Urinary bladder (tissue), 4 donors: ENCODE data around the gene POLR2H. TPM values are rescaled to one million over a fixed set of nuclear protein-coding genes. Genes with fewer than 3 reads are reported as not detected.
"Not testable (repeated sequence)": the region's sequence is repeated elsewhere in the genome, so short reads cannot be mapped to it uniquely, and the experiment has no call there.

Experiments
- DNase-seq: peaks from one replicate; pipeline ENCODE4 v3.0.0-alpha.2; 2015; ENCODE audit errors: extremely low spot score
- H3K27ac ChIP-seq: one replicate; pipeline ENCODE4 v1.5.1; 2013; ENCODE audit warnings: low read depth, mild to moderate bottlenecking, moderate library complexity
- H3K36me3 ChIP-seq: one replicate; pipeline ENCODE4 v1.6.1; 2013; ENCODE audit warnings: mild to moderate bottlenecking, moderate library complexity; ENCODE audit not compliant: insufficient read depth
- H3K4me1 ChIP-seq: one replicate; pipeline ENCODE4 v1.6.1; 2013; ENCODE audit warnings: mild to moderate bottlenecking, moderate library complexity; ENCODE audit not compliant: insufficient read depth
- H3K4me3 ChIP-seq: one replicate; pipeline ENCODE4 v1.5.1; 2013; ENCODE audit warnings: low read depth, low read length
- WGBS: extraction: QIAGEN DNeasy Blood & Tissue Kit; methylation state at CpG from one replicate; pipeline ENCODE4 v1.1.7; 2013; 5-methylcytosine and 5-hydroxymethylcytosine counted together
- polyA plus RNA-seq: library from polyadenylated mRNA; stranded (reverse); fragments of 200-250 nt; gene quantifications from one replicate; pipeline ENCODE4 v1.2.3, GENCODE V29; 2013
- total RNA-seq: library from RNA; depleted of rRNA; stranded (reverse); fragments of >200 nt; gene quantifications from one replicate; pipeline ENCODE4 v1.2.3, GENCODE V29; 2014
- donor health status: healthy with polysubstance abuse.
- donor health status: healthy.

POLR2H gene
- total and polyA plus RNA-seq, 2 donors = 45.9 to 59.7 TPM

- DNase-seq, H3K27ac ChIP-seq, H3K4me3 ChIP-seq: not testable (repeated sequence)
Observed at GRCh38 chr3:184339451-184340135, 21.9 kb upstream of the POLR2H start.

DNA sequence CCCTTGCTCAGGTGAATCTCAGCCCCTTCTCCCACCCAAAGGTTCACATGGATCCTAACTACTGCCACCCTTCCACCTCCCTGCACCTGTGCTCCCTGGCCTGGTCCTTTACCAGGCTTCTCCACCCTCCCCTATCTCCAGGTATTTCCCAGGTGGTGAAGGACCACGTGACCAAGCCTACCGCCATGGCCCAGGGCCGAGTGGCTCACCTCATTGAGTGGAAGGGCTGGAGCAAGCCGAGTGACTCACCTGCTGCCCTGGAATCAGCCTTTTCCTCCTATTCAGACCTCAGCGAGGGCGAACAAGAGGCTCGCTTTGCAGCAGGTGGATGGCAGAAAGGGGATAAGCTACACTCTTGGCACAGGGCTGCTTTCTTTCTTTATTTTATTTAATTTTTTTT, 19.6 kb upstream of the POLR2H start:
- no peaks in the 10 kb centered on the region for H3K4me1 ChIP-seq
- H3K36me3 ChIP-seq = no peaks in the 10 kb centered on the region
- H3K4me3 ChIP-seq = no peak overlapping the region
- no peak overlapping the region for H3K27ac ChIP-seq
- DNase-seq = no peak
- 93% methylated on average over 7 of the region's 7 CpGs for WGBS

More at GRCh38 chr3:184339451-184340135, 21.9 kb upstream of the POLR2H start:
- not testable (repeated sequence) for H3K4me1 ChIP-seq, H3K36me3 ChIP-seq
- 78% methylated on average over 19 of the region's 19 CpGs for WGBS

DNA sequence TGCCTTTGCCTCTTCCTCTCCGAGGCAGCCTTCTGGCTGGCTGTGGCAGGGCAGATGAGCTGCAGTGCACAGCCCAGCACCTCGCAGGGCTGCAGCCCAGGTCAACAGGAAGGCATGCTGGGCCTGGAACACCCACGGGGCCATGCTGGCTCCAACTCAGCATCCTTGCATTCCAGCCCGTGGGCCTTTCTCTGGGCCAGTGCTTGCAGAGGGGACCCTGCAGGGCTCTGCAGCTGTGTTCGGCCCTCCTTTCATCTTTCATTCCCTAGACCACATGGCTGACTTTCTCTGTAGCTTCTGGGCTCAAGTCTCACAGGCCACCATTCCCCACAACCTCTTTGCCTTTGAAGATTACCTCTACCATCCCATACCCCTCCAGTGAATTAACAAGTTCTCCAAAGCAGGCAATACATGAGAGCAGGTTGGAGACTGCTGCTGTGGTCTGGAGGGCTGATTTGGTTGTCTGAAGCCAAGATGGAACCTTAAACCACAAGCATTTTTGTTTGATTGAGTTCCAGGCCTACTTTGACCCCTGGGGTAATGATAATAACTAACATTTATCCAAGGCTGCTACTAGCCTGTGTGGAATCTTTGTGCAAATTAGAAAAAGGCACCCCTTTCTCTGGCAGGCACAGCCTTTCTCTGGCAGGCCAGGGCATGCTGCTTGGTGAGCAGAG, 18.2 kb upstream of the POLR2H start:
- H3K36me3 ChIP-seq = no peaks in the 10 kb centered on the region
- 77% methylated on average over 5 of the region's 5 CpGs for WGBS
- no peak overlapping the region for H3K4me3 ChIP-seq
- no peak overlapping the region for H3K27ac ChIP-seq
- no peak for DNase-seq
- no peaks in the 10 kb centered on the region for H3K4me1 ChIP-seq

- Histone ChIP-seq H3K27ac (no peak overlapping the region), H3K36me3 (no peaks in the 10 kb centered on the region), H3K4me1 (no peaks in the 10 kb centered on the region), H3K4me3 (no peak overlapping the region)
- no peak for DNase-seq
- 80% methylated on average over 24 of the region's 24 CpGs for WGBS
Observed at GRCh38 chr3:184344579-184345316, 16.8 kb upstream of the POLR2H start.

- 43% methylated on average over 14 of the region's 14 CpGs for WGBS
- no peak for DNase-seq
- H3K4me3 ChIP-seq = no peak overlapping the region
- H3K4me1 ChIP-seq = no peaks in the 10 kb centered on the region
- H3K36me3 ChIP-seq = no peaks in the 10 kb centered on the region
- H3K27ac ChIP-seq = no peak overlapping the region
Observed at GRCh38 chr3:184345317-184346144, 16.0 kb upstream of the POLR2H start.

DNA sequence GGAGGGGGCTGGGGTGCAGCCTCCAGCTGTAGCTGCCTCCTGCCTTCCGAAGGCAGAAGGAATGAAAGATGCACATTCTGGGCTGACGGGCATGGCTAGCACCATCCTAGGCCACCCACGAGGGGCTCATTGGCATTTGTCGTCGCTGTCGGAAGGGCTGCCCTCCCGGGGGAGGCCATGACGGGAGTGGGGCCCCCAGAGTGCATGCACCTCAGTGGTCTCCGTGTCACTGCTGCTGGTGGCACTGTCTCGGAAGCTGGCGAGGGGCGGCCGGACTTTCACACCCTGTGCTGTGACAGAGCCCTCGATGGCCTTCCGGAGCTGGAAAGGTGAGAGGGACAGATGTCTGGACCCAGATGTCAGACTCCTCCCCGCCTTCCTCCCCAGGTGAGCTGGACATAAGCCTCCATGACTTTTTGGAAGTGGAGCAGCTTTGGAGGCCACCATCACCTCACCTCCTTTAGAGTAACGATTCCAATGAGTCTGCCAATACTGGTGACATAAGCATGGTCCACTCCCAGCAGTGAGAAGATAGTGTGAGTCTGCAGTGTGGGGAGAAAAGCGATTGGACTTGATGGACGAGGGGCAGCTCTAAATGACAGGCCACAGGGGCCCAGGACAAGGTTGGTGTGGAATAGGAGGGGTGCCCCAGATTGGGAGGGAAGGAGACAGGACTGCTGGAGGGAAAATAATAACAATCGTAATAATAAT, 14.9 kb upstream of the POLR2H start:
- 93% methylated on average over 20 of the region's 20 CpGs for WGBS

DNA sequence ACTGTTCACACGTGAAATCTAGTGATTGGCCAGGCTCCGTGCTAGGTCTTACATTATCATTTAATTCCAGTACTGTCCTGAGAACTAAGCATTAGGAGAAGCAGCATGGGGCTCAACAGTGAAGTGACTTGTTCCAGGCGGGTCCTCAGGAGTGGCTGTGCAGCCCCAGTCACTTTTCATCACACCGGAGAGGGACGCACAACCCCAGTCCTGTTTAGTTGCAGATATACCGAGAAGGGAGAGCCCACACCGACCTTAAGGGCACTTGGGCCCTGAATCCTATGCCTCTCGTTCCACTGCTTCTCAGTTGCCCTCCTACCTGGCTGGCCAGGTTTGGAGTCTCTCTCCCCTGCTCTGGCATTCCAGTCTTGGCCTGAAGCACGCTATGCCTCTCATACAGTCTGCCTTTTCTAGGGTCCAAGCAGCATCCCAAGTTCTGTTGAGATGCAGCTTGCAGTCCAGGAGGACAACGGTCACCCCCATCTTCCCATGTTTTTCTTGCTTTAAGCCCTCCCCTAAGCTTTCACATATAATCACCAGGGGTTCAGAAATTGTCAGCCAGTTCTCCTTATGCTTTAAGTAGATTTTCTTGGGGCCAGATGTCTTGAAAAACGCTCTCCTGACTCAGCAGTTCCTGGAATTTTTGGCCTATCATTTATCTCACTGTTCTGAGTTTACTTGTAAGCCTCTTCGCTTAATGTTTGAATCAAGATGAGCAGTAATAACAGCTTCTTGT, 14.0 kb upstream of the POLR2H start:
- Histone ChIP-seq H3K4me3 (no peak overlapping the region), H3K36me3 (no peaks in the 10 kb centered on the region), H3K27ac (no peak overlapping the region), H3K4me1 (no peaks in the 10 kb centered on the region)
- 67% methylated on average over 12 of the region's 12 CpGs for WGBS
- no peak for DNase-seq

More for the DNA sequence above, 14.9 kb upstream of the POLR2H start:
- Histone ChIP-seq H3K36me3 (no peaks in the 10 kb centered on the region), H3K27ac (no peak overlapping the region), H3K4me1 (no peaks in the 10 kb centered on the region), H3K4me3 (no peak overlapping the region)
- no peak for DNase-seq

DNA sequence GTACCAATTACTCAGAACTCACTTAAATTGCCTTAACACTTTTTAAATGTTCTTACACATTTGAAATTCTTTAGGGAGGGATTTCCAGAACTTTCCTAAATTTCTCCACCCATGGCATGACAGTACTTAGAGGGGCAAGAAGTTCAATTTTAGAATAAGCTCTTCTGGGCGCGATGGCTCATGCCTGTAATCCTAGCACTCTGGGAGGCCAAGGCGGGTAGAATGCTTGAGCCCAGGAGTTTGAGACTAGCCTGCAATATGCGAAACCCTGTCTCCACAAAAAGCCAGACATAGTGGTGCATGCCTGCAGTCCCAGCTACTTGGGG, 13.5 kb upstream of the POLR2H start:
- WGBS = 48% methylated on average over 4 of the region's 4 CpGs

GRCh38 chr3:184349563-184350470, 11.7 kb upstream of the POLR2H start:
- no peak for DNase-seq
- Histone ChIP-seq H3K4me1 (no peaks in the 10 kb centered on the region), H3K27ac (no peak overlapping the region), H3K4me3 (no peak overlapping the region), H3K36me3 (no peaks in the 10 kb centered on the region)
- 84% methylated on average over 10 of the region's 10 CpGs for WGBS

More for the DNA sequence above, 13.5 kb upstream of the POLR2H start:
- no peak overlapping the region for H3K27ac ChIP-seq
- H3K36me3 ChIP-seq = no peaks in the 10 kb centered on the region
- no peaks in the 10 kb centered on the region for H3K4me1 ChIP-seq
- H3K4me3 ChIP-seq = no peak overlapping the region
- DNase-seq = no peak

GRCh38 chr3:184350618-184351017, 10.9 kb upstream of the POLR2H start:
- Histone ChIP-seq H3K27ac (no peak overlapping the region), H3K4me3 (no peak overlapping the region), H3K36me3 (no peaks in the 10 kb centered on the region), H3K4me1 (no peaks in the 10 kb centered on the region)
- 91% methylated on average over 6 of the region's 6 CpGs for WGBS
- no peak for DNase-seq

GRCh38 chr3:184351511-184352148, 9.9 kb upstream of the POLR2H start:
- Histone ChIP-seq H3K4me3 (no peak overlapping the region), H3K36me3 (no peaks in the 10 kb centered on the region), H3K27ac (no peak overlapping the region), H3K4me1 (no peaks in the 10 kb centered on the region)
- no peak for DNase-seq
- 48% methylated on average over 9 of the region's 9 CpGs for WGBS
